DOHH2 (cell line): ENCODE results near the gene CNTLN.

ENCODE experiments used
- CTCF ChIP-seq: fragments of 200-600 bp; sonication (generic); IDR thresholded peaks from one replicate; pipeline ENCODE4 v1.5.1; 2014; ENCODE audit warnings: antibody characterized with exemption, mild to moderate bottlenecking, low read depth, low read length; ENCODE audit not compliant: poor library complexity, severe bottlenecking
- EZH2phosphoT487 ChIP-seq: fragments of 200-600 bp; sonication (generic); IDR thresholded peaks from 2 replicates; pipeline ENCODE4 v1.6.1; 2017; ENCODE audit warnings: borderline replicate concordance, mild to moderate bottlenecking, antibody characterized with exemption, low read length, moderate library complexity, mixed read lengths

GRCh38 chr9:17328331-17328730, 193.5 kb downstream of the CNTLN start:
- TF ChIP-seq CTCF (no peak), EZH2phosphoT487 (no peak)
